Lower leg skin (tissue), 4 donors: ENCODE measurements around the gene CCDC93. TPM values are rescaled to one million over a fixed set of nuclear protein-coding genes. Genes with fewer than 3 reads are reported as not detected.
"Not testable (repeated sequence)": the region's sequence is repeated elsewhere in the genome, so short reads cannot be mapped to it uniquely, and the experiment has no call there.

Source experiments
- DNase-seq, 2 donors: peaks; one replicate each; pipeline ENCODE4 v3.0.0-alpha.2; 2019; ENCODE audit warnings: low spot score in 2 of 2
- H3K4me3 ChIP-seq: fragments of 200-600 bp; sonication (generic); 2 replicates; pipeline ENCODE4 v1.5.1; 2017; ENCODE audit warnings: mild to moderate bottlenecking, low read depth; ENCODE audit not compliant: poor library complexity, severe bottlenecking
- POLR2A ChIP-seq, 2 donors: fragments of 450-650 bp; IDR thresholded peaks; one replicate each; pipeline ENCODE4 v1.6.1; 2016 to 2017; ENCODE audit warnings: antibody characterized with exemption in 2 of 2, mild to moderate bottlenecking in 1 of 2, moderate library complexity in 1 of 2
- WGBS, 2 donors: methylation state at CpG; one replicate each; pipeline ENCODE4 v1.1.5; 2018; 5-methylcytosine and 5-hydroxymethylcytosine counted together
- intact Hi-C: fragments of 100-400 bp; cut with DNase I; formaldehyde crosslinking; loops from one replicate; pipeline ENCODE4 v1.15.0; 2023; ENCODE audit warnings: low total_unique reads
- total RNA-seq, 4 donors: library from RNA; depleted of rRNA; stranded (reverse); fragments of >200 nt; gene quantifications; one replicate each; pipeline ENCODE4 v1.1.0, GENCODE V29; 2016
- TF ChIP-seq, protein P1 (sequence below), 3 donors: fragments of 450-650 bp; IDR thresholded peaks; one replicate each; pipeline ENCODE4 v1.5.1; 2016; ENCODE audit warnings: antibody characterized with exemption in 3 of 3, mild to moderate bottlenecking in 3 of 3, moderate library complexity in 2 of 3

The CCDC93 gene
- total RNA-seq, 4 donors from 2014 or later, result 11.8 to 26.2 (median 20.0) TPM

DNA sequence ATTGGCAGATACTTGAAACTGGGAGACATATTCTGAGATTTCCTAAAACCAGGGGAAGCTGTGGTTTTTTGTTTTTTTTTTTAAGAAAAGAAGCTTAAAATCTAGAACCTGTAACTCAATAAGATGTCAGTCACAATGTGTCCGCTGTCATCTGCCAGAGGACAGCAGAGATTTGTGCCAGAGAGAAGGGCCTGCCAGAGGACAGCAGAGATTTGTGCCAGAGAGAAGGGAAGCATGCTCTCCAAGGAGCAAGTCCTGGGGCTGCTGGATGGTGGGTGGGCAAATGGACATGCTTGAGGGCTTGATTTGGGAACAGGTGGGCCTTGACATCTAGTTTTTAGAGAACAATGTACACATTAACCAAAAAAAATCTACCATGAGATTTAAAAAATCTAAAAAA is 77.9 kb downstream of the CCDC93 start:
- intact Hi-C loops, result no loop called here
- WGBS, 2 donors, result 0% methylated on average over 1 of the region's 1 CpG
- TF ChIP-seq POLR2A (IDR thresholded peaks at IDR 0.05), result no peak
- TF ChIP-seq, protein P1, sequence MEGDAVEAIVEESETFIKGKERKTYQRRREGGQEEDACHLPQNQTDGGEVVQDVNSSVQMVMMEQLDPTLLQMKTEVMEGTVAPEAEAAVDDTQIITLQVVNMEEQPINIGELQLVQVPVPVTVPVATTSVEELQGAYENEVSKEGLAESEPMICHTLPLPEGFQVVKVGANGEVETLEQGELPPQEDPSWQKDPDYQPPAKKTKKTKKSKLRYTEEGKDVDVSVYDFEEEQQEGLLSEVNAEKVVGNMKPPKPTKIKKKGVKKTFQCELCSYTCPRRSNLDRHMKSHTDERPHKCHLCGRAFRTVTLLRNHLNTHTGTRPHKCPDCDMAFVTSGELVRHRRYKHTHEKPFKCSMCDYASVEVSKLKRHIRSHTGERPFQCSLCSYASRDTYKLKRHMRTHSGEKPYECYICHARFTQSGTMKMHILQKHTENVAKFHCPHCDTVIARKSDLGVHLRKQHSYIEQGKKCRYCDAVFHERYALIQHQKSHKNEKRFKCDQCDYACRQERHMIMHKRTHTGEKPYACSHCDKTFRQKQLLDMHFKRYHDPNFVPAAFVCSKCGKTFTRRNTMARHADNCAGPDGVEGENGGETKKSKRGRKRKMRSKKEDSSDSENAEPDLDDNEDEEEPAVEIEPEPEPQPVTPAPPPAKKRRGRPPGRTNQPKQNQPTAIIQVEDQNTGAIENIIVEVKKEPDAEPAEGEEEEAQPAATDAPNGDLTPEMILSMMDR (IDR thresholded peaks at IDR 0.05), result no peak

GRCh38 chr2:117935456-117935855 is 78.4 kb downstream of the CCDC93 start:
- TF ChIP-seq, protein P1 (IDR thresholded peaks at IDR 0.05), result no peak
- no peak for TF ChIP-seq POLR2A (IDR thresholded peaks at IDR 0.05)
- DNase-seq, result no peak
- no peak overlapping the region for H3K4me3 ChIP-seq
- intact Hi-C loops, result no loop called here
- 89 to 93% methylated on average over 5 of the region's 5 CpGs for WGBS, 2 donors

More for the DNA sequence above, 77.9 kb downstream of the CCDC93 start:
- DNase-seq, result no peak
- no peak overlapping the region for H3K4me3 ChIP-seq

DNA sequence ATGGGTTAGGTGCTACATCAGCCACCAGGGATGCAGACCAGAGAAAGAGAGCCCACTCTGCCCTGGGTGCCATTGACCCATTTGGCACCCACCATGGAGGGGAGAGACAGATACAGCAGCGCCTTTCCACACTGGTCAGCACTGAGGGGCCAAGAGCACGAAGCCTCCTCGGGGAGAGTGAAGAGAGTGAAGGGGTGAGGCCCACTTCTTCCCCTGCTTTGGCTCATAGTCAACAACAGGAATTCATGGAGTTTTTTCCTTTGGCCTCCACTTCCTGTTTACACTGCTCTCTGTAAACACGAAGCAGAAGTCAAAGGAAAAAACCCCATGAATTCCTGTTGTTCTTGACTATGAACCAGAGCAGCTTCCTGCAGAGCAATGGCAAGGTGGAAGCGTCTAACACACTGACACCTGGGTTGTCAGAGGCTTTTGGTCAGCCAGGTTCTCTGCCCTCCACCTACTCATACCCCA is 80.0 kb downstream of the CCDC93 start:
- no peak for TF ChIP-seq POLR2A (IDR thresholded peaks at IDR 0.05)
- TF ChIP-seq, protein P1 (IDR thresholded peaks at IDR 0.05), result no peak
- no peak for DNase-seq
- no peak overlapping the region for H3K4me3 ChIP-seq
- intact Hi-C loops, result no loop called here
- WGBS, 2 donors, result 68 to 72% methylated on average over 5 of the region's 5 CpGs

DNA sequence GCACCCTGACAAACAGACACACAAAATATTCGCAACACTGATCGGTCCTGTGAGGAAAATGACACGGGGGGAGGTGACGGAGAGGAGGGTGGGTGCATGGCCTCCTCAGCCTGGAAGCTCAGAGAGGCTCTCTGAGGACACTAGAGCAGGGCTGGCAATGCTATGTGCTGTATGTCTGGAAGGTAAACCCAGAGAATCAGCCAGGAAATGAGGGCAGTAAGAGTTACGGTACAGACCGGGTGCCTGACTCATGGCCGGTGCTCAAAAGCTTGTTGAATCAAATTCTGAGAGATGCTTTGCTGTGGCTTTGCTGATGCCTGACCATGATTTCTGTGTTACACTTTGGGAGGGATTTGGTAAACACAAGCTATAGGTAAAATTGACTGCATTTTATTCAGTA is 81.9 kb downstream of the CCDC93 start:
- intact Hi-C loops, result no loop called here
- no peak overlapping the region for H3K4me3 ChIP-seq
- TF ChIP-seq, protein P1 (IDR thresholded peaks at IDR 0.05), result no peak
- no peak for TF ChIP-seq POLR2A (IDR thresholded peaks at IDR 0.05)
- no peak for DNase-seq
- 91 to 92% methylated on average over 7 of the region's 7 CpGs for WGBS, 2 donors

DNA sequence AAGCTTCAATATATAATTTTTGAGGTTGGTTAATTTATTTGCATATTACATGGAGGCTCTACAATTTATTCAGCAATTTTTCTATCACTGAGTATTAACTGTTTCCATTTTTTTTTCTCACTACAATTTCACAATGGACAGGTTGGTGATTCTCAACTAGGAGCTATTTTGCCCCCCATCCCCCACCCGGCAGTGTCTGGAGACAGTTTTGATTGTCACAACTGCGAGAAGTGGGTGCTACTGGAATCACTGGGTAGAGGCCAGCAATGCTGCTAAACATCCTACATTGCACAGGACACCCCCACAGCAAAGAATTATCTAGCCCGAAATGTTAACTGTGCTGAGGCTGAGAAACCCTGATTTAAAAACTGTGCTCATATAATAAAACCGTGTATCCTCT is 82.6 kb downstream of the CCDC93 start:
- no peak for DNase-seq
- intact Hi-C loops, result no loop called here
- no peak overlapping the region for H3K4me3 ChIP-seq
- WGBS, 2 donors, result 92 to 95% methylated on average over 4 of the region's 4 CpGs
- TF ChIP-seq, protein P1 (IDR thresholded peaks at IDR 0.05), result no peak
- no peak for TF ChIP-seq POLR2A (IDR thresholded peaks at IDR 0.05)

- DNase-seq, result no peak
- no peak for TF ChIP-seq POLR2A (IDR thresholded peaks at IDR 0.05)
- TF ChIP-seq, protein P1 (IDR thresholded peaks at IDR 0.05), result no peak
- WGBS, 2 donors, result 81 to 83% methylated on average over 4 of the region's 4 CpGs
- H3K4me3 ChIP-seq, result no peak overlapping the region
- intact Hi-C loops, result no loop called here
Observed at GRCh38 chr2:117930775-117931174, 83.1 kb downstream of the CCDC93 start.

DNA sequence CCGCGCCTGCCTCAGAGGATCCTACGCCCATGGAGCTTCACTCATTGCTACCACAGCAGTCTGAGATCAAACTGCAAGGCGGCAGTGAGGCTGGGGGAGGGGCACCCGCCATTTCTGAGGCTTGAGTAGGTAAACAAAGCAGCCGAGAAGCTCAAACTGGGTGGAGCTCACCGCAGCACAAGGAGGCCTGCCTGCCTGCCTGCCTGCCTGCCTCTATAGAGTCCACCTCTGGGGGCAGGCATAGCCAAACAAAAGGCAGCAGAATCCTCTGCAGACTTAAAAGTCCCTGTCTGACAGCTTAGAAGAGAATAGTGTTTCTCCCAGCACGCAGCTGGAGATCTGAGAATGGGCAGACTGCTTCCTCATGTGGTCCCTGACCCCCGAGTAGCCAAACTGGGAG is 90.4 kb downstream of the CCDC93 start:
- DNase-seq, H3K4me3 ChIP-seq, intact Hi-C loops: not testable (repeated sequence)
- 94 to 95% methylated on average over 8 to 9 of the region's 9 CpGs for WGBS, 2 donors
